Cardiac muscle cell (in vitro differentiated cells and primary cell): ENCODE data around the gene ROBO2. TPM values are rescaled to one million over a fixed set of nuclear protein-coding genes. Genes with fewer than 3 reads are reported as not detected.

ENCODE experiments used
- DNase-seq, 2 donors: peaks; one replicate each; pipeline versions ENCODE4 v3.0.0 to v3.0.0-alpha.2; 2010 to 2017; ENCODE audit warnings: low read depth in 1 of 2, low spot score in 1 of 2
- H3K27ac ChIP-seq: fragments of 200-600 bp; sonication (generic); 2 replicates; pipeline ENCODE4 v1.5.1; 2016
- H3K27me3 ChIP-seq: fragments of 200-600 bp; sonication (generic); 2 replicates; pipeline ENCODE4 v1.6.0; 2016; ENCODE audit warnings: control low read depth
- H3K36me3 ChIP-seq: fragments of 200-600 bp; sonication (generic); 2 replicates; pipeline ENCODE4 v1.5.1; 2016; ENCODE audit warnings: control low read depth
- H3K4me1 ChIP-seq: fragments of 200-600 bp; sonication (generic); 2 replicates; pipeline ENCODE4 v1.8.1; 2017; ENCODE audit warnings: low read depth, mild to moderate bottlenecking, mixed run types
- H3K4me3 ChIP-seq: fragments of 200-600 bp; sonication (generic); 2 replicates; pipeline ENCODE4 v1.5.1; 2016; ENCODE audit warnings: mild to moderate bottlenecking
- H3K9me3 ChIP-seq: fragments of 200-600 bp; sonication (generic); 2 replicates; pipeline ENCODE4 v1.5.1; 2017; ENCODE audit warnings: low read depth, mild to moderate bottlenecking, control low read depth
- CTCF ChIP-seq: IDR thresholded peaks from 2 replicates; pipeline ENCODE4 v1.5.1; 2012; ENCODE audit warnings: low read depth, mild to moderate bottlenecking, low read length
- polyA plus RNA-seq: library from polyadenylated mRNA; unstranded; fragments of >200 nt; fragmentation: Nextera tagmentation; extraction: Ambion mirVana; gene quantifications from 2 replicates; pipeline ENCODE4 v1.2.1, GENCODE V29; 2016
- total RNA-seq: library from RNA; depleted of rRNA; stranded (reverse); fragments of >200 nt; gene quantifications from 2 replicates; pipeline ENCODE4 v1.2.3, GENCODE V29; 2016

ROBO2 gene
- total and polyA plus RNA-seq, 2 experiments from 2014 or later: 13.5 to 39.4 TPM

GRCh38 chr3:77232557-77232956 is 192.7 kb downstream of the ROBO2 start:
- peaks cover 22% of the 10 kb centered on the region for H3K4me1 ChIP-seq
- H3K27ac ChIP-seq: no peak overlapping the region
- H3K36me3 ChIP-seq: no peaks in the 10 kb centered on the region
- TF ChIP-seq CTCF: no peak
- H3K9me3 ChIP-seq: no peaks in the 10 kb centered on the region
- H3K4me3 ChIP-seq: no peak overlapping the region
- DNase-seq: no peak
- no peaks in the 10 kb centered on the region for H3K27me3 ChIP-seq

GRCh38 chr3:77234004-77234403 is 194.1 kb downstream of the ROBO2 start:
- TF ChIP-seq CTCF: no peak
- Histone ChIP-seq H3K4me3 (no peak overlapping the region), H3K36me3 (no peaks in the 10 kb centered on the region), H3K27ac (no peak overlapping the region), H3K4me1 (peaks cover 22% of the 10 kb centered on the region), H3K27me3 (no peaks in the 10 kb centered on the region), H3K9me3 (no peaks in the 10 kb centered on the region)
- no peak for DNase-seq

- no peak overlapping the region for H3K4me3 ChIP-seq
- H3K9me3 ChIP-seq: no peaks in the 10 kb centered on the region
- no peaks in the 10 kb centered on the region for H3K27me3 ChIP-seq
- DNase-seq: no peak
- H3K4me1 ChIP-seq: peaks cover 22% of the 10 kb centered on the region
- no peaks in the 10 kb centered on the region for H3K36me3 ChIP-seq
- H3K27ac ChIP-seq: peak overlapping the region; percentile 70
- TF ChIP-seq CTCF: no peak
These were observed 196.2 kb downstream of the ROBO2 start for GRCh38 chr3:77236118-77236517.

- H3K9me3 ChIP-seq: no peaks in the 10 kb centered on the region
- TF ChIP-seq CTCF: no peak
- DNase-seq: no peak
- H3K4me1 ChIP-seq: peaks cover 15% of the 10 kb centered on the region
- no peaks in the 10 kb centered on the region for H3K36me3 ChIP-seq
- H3K4me3 ChIP-seq: no peak overlapping the region
- no peaks in the 10 kb centered on the region for H3K27me3 ChIP-seq
- H3K27ac ChIP-seq: no peak overlapping the region
These were observed 200.3 kb downstream of the ROBO2 start for GRCh38 chr3:77240072-77240650.

GRCh38 chr3:77242371-77242770 is 202.5 kb downstream of the ROBO2 start:
- Histone ChIP-seq H3K27me3 (no peaks in the 10 kb centered on the region), H3K4me1 (peaks cover 8% of the 10 kb centered on the region), H3K4me3 (no peak overlapping the region), H3K36me3 (no peaks in the 10 kb centered on the region), H3K9me3 (no peaks in the 10 kb centered on the region), H3K27ac (no peak overlapping the region)
- no peak for DNase-seq
- no peak for TF ChIP-seq CTCF

- no peak overlapping the region for H3K4me3 ChIP-seq
- H3K36me3 ChIP-seq: no peaks in the 10 kb centered on the region
- no peak for DNase-seq
- TF ChIP-seq CTCF: no peak
- no peaks in the 10 kb centered on the region for H3K27me3 ChIP-seq
- peaks cover 17% of the 10 kb centered on the region for H3K4me1 ChIP-seq
- H3K9me3 ChIP-seq: no peaks in the 10 kb centered on the region
- no peak overlapping the region for H3K27ac ChIP-seq
These were observed 205.1 kb downstream of the ROBO2 start for GRCh38 chr3:77244981-77245380.
